Fibroblast of lung (primary cell): ENCODE data around the gene TEX2. TPM values are rescaled to one million over a fixed set of nuclear protein-coding genes. Genes with fewer than 3 reads are reported as not detected.
A peak's percentile ranks its signal among the peaks of the same experiment; 100 is the strongest.

ENCODE experiments used
- DNase-seq, 2 donors: peaks; one replicate each; pipeline versions ENCODE4 v3.0.0 to v3.0.0-alpha.2; 2010; ENCODE audit warnings: low read depth in 2 of 2
- H2AFZ ChIP-seq: 2 replicates; pipeline ENCODE4 v1.5.1; 2012; ENCODE audit warnings: low read length, control low read depth, inconsistent platforms
- H3K27ac ChIP-seq: 2 replicates; pipeline ENCODE4 v1.5.1; 2011; ENCODE audit warnings: low read length, control low read depth; ENCODE audit not compliant: insufficient read depth
- H3K27me3 ChIP-seq: 2 replicates; pipeline ENCODE4 v1.5.1; 2011; ENCODE audit warnings: mild to moderate bottlenecking, low read length; ENCODE audit not compliant: control insufficient read depth, insufficient read depth
- H3K36me3 ChIP-seq: 2 replicates; pipeline ENCODE4 v1.5.1; 2011; ENCODE audit warnings: low read length; ENCODE audit not compliant: control insufficient read depth, insufficient read depth
- H3K4me1 ChIP-seq: 2 replicates; pipeline ENCODE4 v1.5.1; 2011; ENCODE audit warnings: low read length; ENCODE audit not compliant: control insufficient read depth, insufficient read depth; ENCODE audit errors: extremely low read depth
- H3K4me2 ChIP-seq: 2 replicates; pipeline ENCODE4 v1.5.1; 2011; ENCODE audit warnings: low read length, control low read depth; ENCODE audit not compliant: insufficient read depth; ENCODE audit errors: extremely low read depth
- H3K4me3 ChIP-seq, 4 experiments: fragments of 200-600 bp in 1 of 4; sonication (generic) in 1 of 4; replicated peaks in 1 of 4; 2 replicates each; pipeline ENCODE4 v1.5.1; 2011 to 2016; ENCODE audit warnings: low read length in 4 of 4, low read depth in 3 of 4, mild to moderate bottlenecking in 3 of 4, control low read depth in 2 of 4, inconsistent platforms in 1 of 4, mixed read lengths in 1 of 4; ENCODE audit not compliant: insufficient read depth in 1 of 4; ENCODE audit errors: control extremely low read depth in 1 of 4
- H3K79me2 ChIP-seq: 2 replicates; pipeline ENCODE4 v1.5.1; 2012; ENCODE audit warnings: mild to moderate bottlenecking, low read length, inconsistent platforms; ENCODE audit not compliant: control insufficient read depth, insufficient read depth
- H3K9ac ChIP-seq: 2 replicates; pipeline ENCODE4 v1.5.1; 2011; ENCODE audit warnings: mild to moderate bottlenecking, low read length, control low read depth; ENCODE audit not compliant: insufficient read depth
- H3K9me3 ChIP-seq: 2 replicates; pipeline ENCODE4 v1.5.1; 2012; ENCODE audit warnings: low read depth, low read length; ENCODE audit not compliant: control insufficient read depth, insufficient read depth
- H4K20me1 ChIP-seq: 2 replicates; pipeline ENCODE4 v1.5.1; 2011; ENCODE audit warnings: low read length; ENCODE audit not compliant: control insufficient read depth, insufficient read depth; ENCODE audit errors: extremely low read depth
- CTCF ChIP-seq, 2 donors: IDR thresholded peaks in 1 of 2; conservative IDR thresholded peaks in 1 of 2; 1 replicate in 1 of 2; 2 replicates in 1 of 2; pipeline ENCODE4 v1.5.1; 2011 to 2012; ENCODE audit warnings: low read length in 2 of 2, control low read depth in 1 of 2, inconsistent platforms in 1 of 2, low read depth in 1 of 2, mild to moderate bottlenecking in 1 of 2
- EZH2 ChIP-seq: IDR thresholded peaks from 2 replicates; pipeline ENCODE4 v1.5.1; 2012; ENCODE audit warnings: low read length, control low read depth, mild to moderate bottlenecking; ENCODE audit errors: missing control alignments
- polyA plus RNA-seq, 2 donors: library from polyadenylated mRNA; depleted of rRNA in 1 of 2; stranded (reverse) in 1 of 2; unstranded in 1 of 2; fragments of >200 nt; gene quantifications; 2 replicates each; pipeline ENCODE4 v1.2.1, GENCODE V29; 2011 to 2012; ENCODE audit warnings: missing spikeins in 1 of 2
- total RNA-seq: library from RNA; depleted of rRNA; stranded (reverse); fragments of >200 nt; gene quantifications from 2 replicates; pipeline ENCODE4 v1.2.1, GENCODE V29; 2014

The TEX2 gene
- total and polyA plus RNA-seq, 2 donors (not counting 1 experiment from before 2014, with no cell fraction given) = 18.6 to 33.4 TPM

- Histone ChIP-seq H3K79me2 (peaks cover 17% of the 10 kb centered on the region), H3K36me3 (no peaks in the 10 kb centered on the region), H3K27ac (no peak overlapping the region), H2AFZ (no peak overlapping the region), H4K20me1 (no peaks in the 10 kb centered on the region), H3K9me3 (no peaks in the 10 kb centered on the region), H3K4me2 (no peak overlapping the region), H3K4me3 (no peak overlapping the region), H3K9ac (no peak overlapping the region), H3K4me1 (peaks cover 5% of the 10 kb centered on the region), H3K27me3 (no peaks in the 10 kb centered on the region)
- peak in 1 of 2 donors; percentile 75 for DNase-seq
- TF ChIP-seq CTCF (conservative IDR thresholded peaks at IDR 0.05 in 1 of 2, IDR thresholded peaks at IDR 0.05 in 1 of 2; ENCODE audit: low read depth in 1 of 2, low read length in 2 of 2) (no peak), EZH2 (no peak)
These were observed 5.9 kb downstream of the TEX2 start for GRCh38 chr17:64256913-64257807.

GRCh38 chr17:64255764-64256163, 7.3 kb downstream of the TEX2 start:
- no peaks in the 10 kb centered on the region for H3K9me3 ChIP-seq
- no peak for DNase-seq
- no peaks in the 10 kb centered on the region for H3K4me1 ChIP-seq
- H3K4me3 ChIP-seq = no peak overlapping the region
- H3K79me2 ChIP-seq = peaks cover 9% of the 10 kb centered on the region
- no peaks in the 10 kb centered on the region for H3K36me3 ChIP-seq
- H3K4me2 ChIP-seq = no peak overlapping the region
- no peak overlapping the region for H2AFZ ChIP-seq
- no peak overlapping the region for H3K9ac ChIP-seq
- H3K27ac ChIP-seq = no peak overlapping the region
- TF ChIP-seq EZH2 = no peak
- no peak for TF ChIP-seq CTCF (conservative IDR thresholded peaks at IDR 0.05 in 1 of 2, IDR thresholded peaks at IDR 0.05 in 1 of 2; ENCODE audit: low read depth in 1 of 2, low read length in 2 of 2)
- no peaks in the 10 kb centered on the region for H4K20me1 ChIP-seq
- no peaks in the 10 kb centered on the region for H3K27me3 ChIP-seq

- Histone ChIP-seq H3K79me2 (peaks cover 9% of the 10 kb centered on the region), H4K20me1 (no peaks in the 10 kb centered on the region), H3K27ac (no peak overlapping the region), H3K4me2 (no peak overlapping the region), H3K4me1 (no peaks in the 10 kb centered on the region), H3K27me3 (no peaks in the 10 kb centered on the region), H3K36me3 (no peaks in the 10 kb centered on the region), H3K9ac (no peak overlapping the region), H3K4me3 (no peak overlapping the region), H3K9me3 (no peaks in the 10 kb centered on the region), H2AFZ (no peak overlapping the region)
- no peak for DNase-seq
- TF ChIP-seq EZH2 = no peak
- TF ChIP-seq CTCF (conservative IDR thresholded peaks at IDR 0.05 in 1 of 2, IDR thresholded peaks at IDR 0.05 in 1 of 2; ENCODE audit: low read depth in 1 of 2, low read length in 2 of 2) = no peak
These were observed 8.3 kb downstream of the TEX2 start for GRCh38 chr17:64254755-64255154.
